Common myeloid progenitor, CD34-positive (primary cell): Measurements from ENCODE around the gene RBM15B.
"Not testable (repeated sequence)": the region's sequence is repeated elsewhere in the genome, so short reads cannot be mapped to it uniquely, and the experiment has no call there.

Source experiments
- CTCF ChIA-PET: fragments of 350-600 bp; sonication (Branson Sonifier 250); formaldehyde crosslinking; loops from one replicate; lab custom pipeline; 2021; ENCODE audit warnings: antibody characterized with exemption; lab: Charles Lee
- POLR2A ChIA-PET: fragments of 350-600 bp; sonication (Branson Sonifier 250); formaldehyde crosslinking; loops from one replicate; lab custom pipeline; 2021; ENCODE audit warnings: antibody characterized with exemption; lab: Charles Lee
- DNase-seq, 3 donors: peaks; one replicate each; pipeline versions ENCODE4 v3.0.0 to v3.0.0-alpha.2; 2013
- H3K27ac ChIP-seq, 2 experiments: 1 replicate in 1 of 2; 2 replicates in 1 of 2; pipeline ENCODE4 v1.7.0; 2013; ENCODE audit warnings: inconsistent platforms in 2 of 2, low read length in 2 of 2, mild to moderate bottlenecking in 2 of 2, low read depth in 1 of 2, moderate library complexity in 1 of 2; ENCODE audit not compliant: severe bottlenecking in 2 of 2, insufficient read depth in 1 of 2, poor library complexity in 1 of 2
- H3K27me3 ChIP-seq, 5 experiments: replicated peaks in 2 of 5; 1 replicate in 3 of 5; 2 replicates in 2 of 5; pipeline versions ENCODE4 v1.6.1 to v1.7.0; 2013; ENCODE audit warnings: low read length in 4 of 5, mild to moderate bottlenecking in 2 of 5, moderate library complexity in 2 of 5, inconsistent platforms in 1 of 5; ENCODE audit not compliant: insufficient read depth in 5 of 5, control insufficient read depth in 4 of 5
- H3K36me3 ChIP-seq, 4 experiments: 1 replicate in 2 of 4; 2 replicates in 2 of 4; pipeline versions ENCODE4 v1.6.1 to v1.7.0; 2013; ENCODE audit warnings: low read length in 3 of 4, control low read depth in 1 of 4, mild to moderate bottlenecking in 1 of 4; ENCODE audit not compliant: control insufficient read depth in 4 of 4, insufficient read depth in 4 of 4
- H3K4me1 ChIP-seq, 4 experiments: 1 replicate in 3 of 4; 2 replicates in 1 of 4; pipeline versions ENCODE4 v1.6.1 to v1.7.1; 2013; ENCODE audit warnings: low read length in 3 of 4, mild to moderate bottlenecking in 3 of 4, control low read depth in 1 of 4, inconsistent platforms in 1 of 4, moderate library complexity in 1 of 4; ENCODE audit not compliant: control insufficient read depth in 4 of 4, insufficient read depth in 4 of 4; ENCODE audit errors: control extremely low read depth in 1 of 4
- H3K4me3 ChIP-seq, 7 experiments: 1 replicate in 4 of 7; 2 replicates in 3 of 7; pipeline versions ENCODE4 v1.5.1 to v1.7.0; 2013; ENCODE audit warnings: mild to moderate bottlenecking in 7 of 7, low read length in 6 of 7, moderate library complexity in 6 of 7, inconsistent platforms in 2 of 7, low read depth in 2 of 7, control low read depth in 1 of 7; ENCODE audit not compliant: insufficient read depth in 4 of 7, control insufficient read depth in 1 of 7; ENCODE audit errors: extremely low read depth in 1 of 7
- H3K9me3 ChIP-seq, 5 experiments: 1 replicate in 4 of 5; 2 replicates in 1 of 5; pipeline versions ENCODE4 v1.6.1 to v1.7.1; 2013; ENCODE audit warnings: low read length in 4 of 5, mild to moderate bottlenecking in 2 of 5, inconsistent platforms in 1 of 5, low read depth in 1 of 5, moderate library complexity in 1 of 5; ENCODE audit not compliant: control insufficient read depth in 4 of 5, insufficient read depth in 2 of 5; ENCODE audit errors: control extremely low read depth in 1 of 5
- WGBS: methylation state at CpG from one replicate; pipeline ENCODE4 v1.1.5; 2013; ENCODE audit not compliant: insufficient coverage; 5-methylcytosine and 5-hydroxymethylcytosine counted together

The RBM15B gene

GRCh38 chr3:51362476-51362875 is 28.6 kb upstream of the RBM15B start:
- Histone ChIP-seq H3K36me3 (no peaks in the 10 kb centered on the region), H3K27ac (no peak overlapping the region), H3K9me3 (no peaks in the 10 kb centered on the region), H3K4me1 (no peaks in the 10 kb centered on the region), H3K4me3 (no peak overlapping the region), H3K27me3 (no peaks in the 10 kb centered on the region)
- 96% methylated on average over 8 of the region's 9 CpGs for WGBS
- no peak for DNase-seq
- ChIA-PET POLR2A (no interaction called here), CTCF (no interaction called here)

- H3K9me3 ChIP-seq, H3K27ac ChIP-seq, H3K36me3 ChIP-seq, H3K4me3 ChIP-seq, H3K27me3 ChIP-seq, H3K4me1 ChIP-seq, DNase-seq: not testable (repeated sequence)
- CTCF ChIA-PET = interaction anchor here (0.9 to 2.2 kb wide), 5 partner anchors 10 to 737 kb away, joined by 3 to 9 read pairs (median 3); no protein-coding TSS in a partner anchor
- 98% methylated on average over 4 of the region's 8 CpGs for WGBS
- POLR2A ChIA-PET = interaction anchor here (0.8 kb wide), 1 partner anchor 12 kb away, joined by 3 read pairs; no protein-coding TSS in a partner anchor
Measured at GRCh38 chr3:51368276-51368675, 22.8 kb upstream of the RBM15B start.

- CTCF ChIA-PET = interaction anchor here (1.0 to 4.0 kb wide), 19 partner anchors 8 to 803 kb away, joined by 3 to 21 read pairs (median 5); partner anchors contain the start of gene HEMK1
- Histone ChIP-seq H3K4me1 (peaks cover 0 to 11% (median 5%) of the 10 kb centered on the region in 4 experiments), H3K9me3 (peaks cover 0 to 3% (median 0%) of the 10 kb centered on the region in 5 experiments), H3K27me3 (no peaks in the 10 kb centered on the region), H3K36me3 (no peaks in the 10 kb centered on the region), H3K4me3 (no peak overlapping the region), H3K27ac (no peak overlapping the region)
- POLR2A ChIA-PET = no interaction called here
- peak; percentile 72 to 86 (median 80) for DNase-seq
- 6% methylated on average over 2 of the region's 4 CpGs for WGBS
Measured at GRCh38 chr3:51371943-51372557, 19.0 kb upstream of the RBM15B start.

- DNase-seq = no peak
- Histone ChIP-seq H3K9me3 (no peaks in the 10 kb centered on the region), H3K27me3 (no peaks in the 10 kb centered on the region), H3K27ac (no peak overlapping the region), H3K36me3 (no peaks in the 10 kb centered on the region), H3K4me3 (no peak overlapping the region), H3K4me1 (peaks cover 2 to 29% (median 23%) of the 10 kb centered on the region in 4 experiments)
- CTCF ChIA-PET = interaction anchor here (1.0 to 1.9 kb wide), 3 partner anchors 698 to 758 kb away, joined by 3 to 5 read pairs (median 3); no protein-coding TSS in a partner anchor
- POLR2A ChIA-PET = no interaction called here
- WGBS = 91% methylated on average over 5 of the region's 5 CpGs
Measured at GRCh38 chr3:51373658-51374421, 17.2 kb upstream of the RBM15B start.

GRCh38 chr3:51374456-51374855 is 16.6 kb upstream of the RBM15B start:
- CTCF ChIA-PET = interaction anchor here (1.0 kb wide), 1 partner anchor 724 kb away, joined by 3 read pairs; no protein-coding TSS in a partner anchor
- Histone ChIP-seq H3K36me3 (no peaks in the 10 kb centered on the region), H3K4me1 (peaks cover 4 to 35% (median 29%) of the 10 kb centered on the region in 4 experiments), H3K9me3 (no peaks in the 10 kb centered on the region), H3K27me3 (no peaks in the 10 kb centered on the region), H3K27ac (no peak overlapping the region), H3K4me3 (no peak overlapping the region)
- 98% methylated on average over 11 of the region's 11 CpGs for WGBS
- POLR2A ChIA-PET = interaction anchor here (0.6 kb wide), 1 partner anchor 294 kb away, joined by 5 read pairs; no protein-coding TSS in a partner anchor
- DNase-seq = no peak

GRCh38 chr3:51375136-51375535 is 15.9 kb upstream of the RBM15B start:
- Histone ChIP-seq H3K36me3 (no peaks in the 10 kb centered on the region), H3K9me3 (no peaks in the 10 kb centered on the region), H3K4me1 (peaks cover 7 to 42% (median 35%) of the 10 kb centered on the region in 4 experiments), H3K4me3 (no peak overlapping the region), H3K27ac (no peak overlapping the region), H3K27me3 (no peaks in the 10 kb centered on the region)
- ChIA-PET POLR2A (interaction anchor here (0.6 kb wide), 1 partner anchor 294 kb away, joined by 5 read pairs; no protein-coding TSS in a partner anchor), CTCF (interaction anchor here (1.0 to 1.4 kb wide), 3 partner anchors 278 to 760 kb away, joined by 3 to 6 read pairs (median 3); no protein-coding TSS in a partner anchor)
- DNase-seq = no peak
